Glomerular visceral epithelial cell (primary cell): ENCODE data around the gene CHERP.
"Not testable (repeated sequence)": the region's sequence is repeated elsewhere in the genome, so short reads cannot be mapped to it uniquely, and the experiment has no call there.

Experiments
- DNase-seq: peaks from one replicate; pipeline ENCODE4 v3.0.0-alpha.2; 2016; ENCODE audit errors: extremely low spot score

CHERP gene

DNA sequence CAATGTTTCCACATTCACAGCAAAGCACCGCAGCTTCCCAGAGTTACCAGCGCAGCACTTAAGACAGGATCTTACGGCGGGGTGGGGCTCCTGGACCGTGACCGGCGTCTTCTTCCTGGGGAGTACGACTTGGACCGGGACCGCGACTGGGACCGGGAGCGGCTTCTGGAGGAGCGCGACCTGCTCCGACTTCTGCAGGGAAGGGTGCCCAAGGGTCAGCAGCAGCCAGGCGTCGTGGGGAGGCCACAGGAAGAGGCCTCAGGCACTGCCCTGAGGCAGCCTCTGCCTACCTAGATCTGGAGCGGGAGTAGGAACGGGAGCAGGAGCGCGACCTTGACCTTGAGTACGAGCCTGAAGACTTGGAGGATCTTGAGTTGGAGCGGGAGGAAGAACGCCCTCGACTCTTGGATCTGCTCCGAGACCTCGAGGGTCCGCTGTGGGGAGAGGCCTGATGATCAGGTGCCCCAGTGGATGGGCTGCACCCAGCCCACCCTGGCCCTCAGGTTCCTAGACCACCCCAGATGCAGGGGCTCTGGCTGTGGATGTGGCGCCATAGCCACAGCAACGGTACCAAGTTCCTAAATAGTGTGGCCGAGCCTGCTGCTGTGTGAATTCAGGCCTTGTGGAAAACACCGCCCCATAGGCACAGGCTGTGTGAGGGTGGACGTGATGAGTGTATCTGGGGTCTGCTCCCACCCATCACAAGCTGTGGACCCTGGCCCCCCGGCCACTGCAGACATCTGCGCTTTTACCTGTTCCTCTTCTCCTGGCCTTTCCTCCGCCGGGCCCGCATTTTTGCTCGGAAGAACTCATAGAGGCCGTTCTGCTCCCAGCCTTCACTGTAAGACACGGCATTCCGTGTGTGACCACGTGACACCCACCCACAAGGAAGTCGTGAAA lies 21.9 kb downstream of the CHERP start:
- no peak for DNase-seq

DNA sequence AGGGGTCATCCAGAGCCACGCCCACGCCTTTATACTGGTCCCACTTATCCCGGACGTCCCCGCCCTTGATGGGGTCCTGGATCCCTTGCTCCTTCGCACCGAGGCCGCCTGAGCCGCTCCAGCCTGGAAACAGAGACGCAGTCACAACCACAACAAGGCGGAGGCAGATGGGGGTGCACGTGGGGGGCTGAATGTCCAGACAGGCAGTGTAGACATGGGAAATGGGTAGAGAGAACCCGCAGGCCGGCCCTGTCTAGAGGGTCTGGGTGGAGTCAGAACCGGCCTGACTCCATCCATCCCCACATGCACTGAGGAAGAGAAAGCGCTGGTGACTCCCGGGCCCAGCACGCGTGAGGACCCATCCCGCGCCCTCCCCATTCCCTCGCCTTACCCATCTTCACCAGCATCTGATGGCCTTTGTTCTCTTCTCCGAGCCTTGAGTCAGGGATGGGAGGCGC lies 23.0 kb downstream of the CHERP start:
- DNase-seq: no peak

DNA sequence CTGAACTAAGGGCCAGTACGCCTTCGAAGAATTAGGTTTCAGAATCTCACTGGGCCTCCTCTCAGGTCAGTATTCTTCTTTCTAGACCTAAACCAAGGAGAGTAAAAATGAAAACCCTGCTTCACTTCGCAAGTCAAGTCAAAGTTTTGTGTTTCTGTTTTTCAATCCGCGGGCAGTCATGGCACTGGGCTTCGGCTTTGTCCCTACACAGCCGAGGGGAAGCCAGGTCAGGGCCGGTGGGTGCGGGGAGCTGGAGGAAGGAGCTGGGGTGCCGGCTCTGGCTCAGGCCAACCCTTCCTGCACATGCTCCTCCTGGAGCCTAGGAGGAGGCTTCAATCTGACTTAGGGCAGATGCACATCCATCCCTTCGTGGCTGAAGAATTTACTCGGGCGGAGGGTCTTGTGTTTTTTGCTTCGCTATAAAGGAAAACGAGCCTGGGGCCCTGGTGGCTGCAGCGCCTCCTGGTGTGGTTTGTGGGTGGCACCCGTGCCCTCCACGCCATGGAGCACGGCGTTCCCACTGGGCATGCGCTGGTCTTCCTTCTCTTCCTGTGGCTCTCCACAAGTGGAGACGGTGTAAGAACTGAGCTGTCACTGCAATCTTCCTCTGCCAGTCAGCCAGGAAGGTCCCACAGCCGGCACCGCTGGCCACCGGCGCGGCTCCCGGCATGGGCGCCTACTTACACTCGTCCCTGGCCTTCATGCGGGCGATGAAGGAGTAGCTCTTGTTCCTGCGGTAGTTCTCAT lies 23.6 kb downstream of the CHERP start:
- no peak for DNase-seq

DNA sequence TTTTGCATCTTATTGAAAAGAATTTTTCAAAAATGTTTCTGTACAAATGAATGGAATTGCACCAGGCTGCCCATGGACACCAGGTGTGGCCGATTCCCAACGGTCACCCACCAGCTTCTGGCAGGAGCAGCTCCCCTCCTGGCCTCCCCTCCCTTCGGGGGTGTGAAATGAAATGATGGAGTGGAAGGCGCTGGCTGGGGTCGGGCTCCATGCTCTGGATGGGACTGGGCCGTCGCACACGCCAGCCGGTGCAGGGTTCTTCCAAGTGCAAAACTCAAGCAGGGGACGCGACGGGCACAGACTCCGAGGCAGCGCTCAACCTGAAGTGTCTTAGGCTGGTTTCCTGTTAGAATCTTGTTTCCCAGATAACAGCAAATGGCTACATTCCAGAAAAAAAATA lies 24.2 kb downstream of the CHERP start:
- DNase-seq: no peak

DNA sequence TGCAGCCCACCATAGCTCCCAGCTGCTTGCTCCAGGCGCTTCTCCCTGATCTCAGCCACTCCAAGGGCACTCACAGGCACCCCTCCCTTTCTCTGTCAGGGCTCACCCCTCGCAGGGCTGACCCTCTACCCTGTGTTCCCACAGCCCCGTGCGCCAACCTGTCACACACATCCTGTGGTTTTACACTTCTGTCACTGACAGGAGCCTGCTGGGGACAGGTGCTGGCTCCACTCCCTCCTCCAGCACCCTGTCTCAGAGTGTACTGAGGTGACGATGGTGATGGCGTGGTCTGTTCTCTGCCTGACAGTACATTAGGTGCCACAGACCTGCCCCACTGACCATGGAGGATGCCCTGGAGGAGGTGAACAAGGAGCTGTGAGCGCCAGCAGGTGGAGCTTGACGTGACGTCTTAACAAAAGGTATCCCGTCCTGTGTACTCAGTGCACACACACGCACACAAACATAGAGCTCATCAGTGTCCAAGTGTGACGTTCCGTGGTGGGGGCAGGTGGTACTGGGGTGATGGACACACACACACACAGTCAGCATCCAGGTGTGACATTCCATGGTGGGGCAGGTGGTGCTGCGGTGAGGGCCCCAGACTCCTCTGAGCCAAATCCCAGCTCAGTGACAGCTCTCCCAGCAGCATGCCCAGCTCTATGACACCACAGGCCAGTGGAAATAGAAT lies 25.2 kb downstream of the CHERP start:
- DNase-seq: no peak

DNA sequence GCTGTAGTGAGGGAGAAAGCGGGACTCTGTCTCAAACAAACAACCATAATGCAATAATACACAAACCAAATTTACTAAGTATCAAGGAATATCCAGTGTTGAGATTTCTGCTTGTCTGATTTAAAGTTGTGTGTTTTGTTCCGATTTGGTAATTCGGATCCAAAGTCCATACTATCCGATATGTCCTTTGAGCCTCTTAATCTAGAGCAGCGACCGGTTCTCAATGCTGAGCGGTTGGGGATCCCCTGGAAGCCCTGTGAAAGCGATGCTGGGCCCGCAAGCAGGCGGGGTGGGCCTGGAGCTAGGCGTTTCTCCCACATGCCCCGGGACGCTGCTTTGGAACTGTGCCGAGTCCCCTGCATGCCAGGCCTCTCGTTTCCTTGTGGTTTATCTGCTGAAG lies 25.9 kb downstream of the CHERP start:
- no peak for DNase-seq

DNA sequence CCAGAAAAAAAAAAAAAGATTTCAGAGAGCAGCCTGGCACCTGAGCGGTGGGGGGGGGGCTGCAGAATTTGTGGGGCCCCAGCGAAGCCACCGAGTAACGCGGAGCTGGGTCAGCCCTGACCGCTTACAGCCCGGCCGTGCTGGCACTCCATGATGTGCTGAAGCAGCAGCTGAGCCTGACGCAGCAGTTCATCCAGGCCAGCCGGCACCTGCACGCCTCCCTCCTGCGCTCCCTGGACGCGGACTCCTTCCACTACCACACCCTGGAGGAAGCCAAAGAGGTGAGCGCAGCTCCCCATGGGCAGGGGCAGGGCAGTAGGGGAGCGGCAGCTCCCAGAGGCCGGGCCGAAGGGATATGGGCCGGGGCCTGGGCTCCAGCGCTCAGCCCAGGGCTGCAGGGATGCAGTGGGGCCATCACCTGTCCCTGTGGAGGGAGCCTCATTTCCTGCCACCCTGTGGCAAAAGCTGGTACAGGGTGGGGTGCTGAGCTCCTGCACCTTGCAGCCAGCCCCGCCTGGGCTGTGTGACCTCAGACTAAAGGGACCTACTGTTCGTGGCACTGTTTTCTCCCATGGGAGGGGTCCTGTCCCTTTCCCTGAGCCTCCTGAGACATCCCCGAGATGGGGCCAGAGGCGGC lies 27.7 kb downstream of the CHERP start:
- DNase-seq: no peak

DNA sequence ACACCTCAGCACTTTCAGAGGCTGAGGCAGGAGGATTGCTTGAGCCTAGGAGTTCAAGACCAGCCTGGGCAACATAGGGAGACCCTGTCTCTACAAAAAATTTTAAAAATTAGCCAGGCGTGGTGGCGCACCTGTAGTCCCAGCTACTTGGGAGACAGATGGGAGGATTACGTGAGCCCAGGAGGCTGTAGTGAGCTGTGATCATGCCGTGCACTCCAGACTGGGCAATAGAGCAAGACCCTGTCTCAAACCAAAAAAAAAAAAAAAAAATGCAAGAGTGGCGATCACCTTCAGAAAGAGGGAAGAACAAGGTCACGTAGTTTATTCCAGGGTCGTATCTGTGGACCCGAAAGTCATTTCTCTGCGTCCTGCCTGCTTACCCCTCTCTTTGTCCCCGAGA lies 29.6 kb downstream of the CHERP start:
- DNase-seq: not testable (repeated sequence)

DNA sequence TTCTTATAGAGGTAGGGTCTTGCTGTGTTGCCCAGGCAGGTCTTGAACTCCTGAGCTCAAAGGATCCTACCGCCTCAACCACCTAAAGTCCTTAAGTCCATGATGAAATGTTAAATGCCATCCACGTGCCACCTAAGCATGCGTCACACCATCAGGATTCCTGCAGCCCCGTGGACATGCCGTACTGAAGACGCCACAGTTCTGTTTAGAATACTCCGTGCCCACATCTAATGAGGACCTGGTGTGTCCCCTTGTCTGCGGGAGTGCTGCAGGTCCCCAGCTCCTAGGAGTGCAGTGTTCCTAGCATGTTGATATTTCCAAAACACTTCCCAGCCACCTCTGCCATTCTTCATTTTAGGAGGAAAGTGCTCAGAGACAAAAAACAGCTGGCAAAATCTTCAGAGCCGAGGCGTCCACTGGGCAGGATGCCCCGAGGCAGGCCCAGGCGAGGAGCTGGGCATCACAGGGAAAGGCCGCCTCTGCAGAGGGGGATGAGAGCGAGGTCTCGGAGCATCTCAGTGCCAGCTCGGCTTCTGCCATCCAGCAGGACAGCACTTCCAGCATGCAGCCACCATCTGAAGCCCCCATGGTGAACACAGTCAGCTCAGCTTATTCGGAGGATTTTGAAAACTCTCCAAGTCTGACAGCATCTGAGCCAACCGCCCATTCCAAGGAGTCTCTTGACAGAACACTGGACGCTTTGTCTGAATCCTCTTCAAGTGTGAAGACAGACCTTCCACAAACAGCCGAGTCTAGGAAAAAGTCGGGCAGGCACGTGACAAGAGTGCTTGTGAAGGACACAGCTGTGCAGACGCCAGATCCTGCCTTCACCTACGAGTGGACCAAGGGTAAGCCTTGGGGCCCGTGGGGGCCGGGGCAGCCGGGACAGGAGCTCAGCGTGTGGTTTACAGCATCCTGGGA lies 32.8 kb downstream of the CHERP start:
- DNase-seq: no peak

DNA sequence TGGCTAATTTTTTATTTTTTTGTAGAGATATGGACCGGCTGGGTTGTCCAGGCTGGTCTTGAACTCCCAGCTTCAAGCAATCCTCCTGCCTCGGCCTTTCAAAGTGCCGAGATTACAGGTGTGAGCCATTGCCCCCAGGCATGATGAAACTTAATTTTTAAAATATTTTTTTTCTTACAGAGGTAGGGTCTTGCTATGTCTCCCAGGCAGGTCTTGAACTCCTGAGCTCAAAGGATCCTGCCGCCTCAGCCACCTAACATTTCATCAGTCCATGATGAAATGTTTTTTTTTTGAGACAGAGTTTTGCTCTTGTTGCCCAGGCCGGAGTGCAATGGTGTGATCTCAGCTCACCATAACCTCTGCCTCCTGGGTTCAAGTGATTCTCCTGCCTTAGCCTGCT lies 33.7 kb downstream of the CHERP start:
- no peak for DNase-seq

DNA sequence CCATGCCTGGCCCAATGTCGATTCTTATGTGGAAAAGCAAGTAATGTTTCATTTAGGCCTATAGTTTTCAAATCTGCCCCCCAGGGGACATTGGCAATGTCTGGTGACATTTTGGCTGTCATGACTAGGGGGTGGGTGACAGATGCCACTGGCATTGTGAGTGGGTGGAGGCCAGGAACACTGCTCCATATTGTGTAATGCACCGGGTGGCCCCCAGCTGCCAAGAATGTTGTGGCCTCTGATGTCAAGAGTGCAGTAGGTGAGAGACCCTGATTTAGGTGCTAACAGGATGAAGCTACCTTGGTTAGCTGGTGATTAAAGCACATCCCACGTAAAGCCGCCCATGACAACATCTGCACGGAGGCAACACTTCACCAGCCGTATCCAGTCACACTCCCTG lies 35.3 kb downstream of the CHERP start:
- DNase-seq: no peak

DNA sequence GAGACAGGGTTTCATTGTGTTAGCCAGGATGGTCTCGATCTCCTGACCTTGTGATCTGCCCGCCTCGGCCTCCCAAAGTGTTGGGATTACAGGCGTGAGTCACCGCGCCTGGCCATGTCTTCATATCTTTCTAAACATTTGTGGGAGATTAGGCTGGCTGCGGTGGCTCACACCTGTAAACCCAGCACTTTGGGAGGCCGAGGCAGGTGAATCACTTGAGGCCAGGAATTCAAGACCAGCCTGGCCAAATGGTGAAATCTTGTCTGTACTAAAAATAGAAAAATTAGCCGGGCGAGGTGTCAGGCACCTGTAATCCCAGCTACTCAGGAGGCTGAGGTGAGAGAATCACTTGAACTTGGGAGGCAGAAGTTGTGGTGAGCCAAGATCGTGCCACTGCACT lies 36.1 kb downstream of the CHERP start:
- not testable (repeated sequence) for DNase-seq

DNA sequence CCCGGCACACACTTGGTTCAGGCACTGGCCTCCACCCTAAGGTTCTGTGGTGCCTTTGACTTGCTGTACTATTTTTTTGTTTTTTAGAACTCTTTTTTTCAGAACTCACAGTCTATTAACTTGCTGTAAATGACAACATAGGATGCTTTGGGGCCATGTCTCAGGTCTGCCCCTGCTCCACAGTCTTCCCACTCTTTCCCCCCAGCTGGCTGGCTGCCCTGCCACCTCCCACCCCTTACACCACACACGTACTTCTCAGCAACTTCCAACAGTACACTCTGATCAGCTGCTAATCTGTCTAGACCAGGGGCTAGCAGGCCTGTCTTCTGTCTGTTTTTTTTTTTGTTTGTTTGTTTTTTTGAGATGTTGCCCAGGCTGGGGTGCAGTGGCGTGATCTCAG lies 38.0 kb downstream of the CHERP start:
- no peak for DNase-seq

DNA sequence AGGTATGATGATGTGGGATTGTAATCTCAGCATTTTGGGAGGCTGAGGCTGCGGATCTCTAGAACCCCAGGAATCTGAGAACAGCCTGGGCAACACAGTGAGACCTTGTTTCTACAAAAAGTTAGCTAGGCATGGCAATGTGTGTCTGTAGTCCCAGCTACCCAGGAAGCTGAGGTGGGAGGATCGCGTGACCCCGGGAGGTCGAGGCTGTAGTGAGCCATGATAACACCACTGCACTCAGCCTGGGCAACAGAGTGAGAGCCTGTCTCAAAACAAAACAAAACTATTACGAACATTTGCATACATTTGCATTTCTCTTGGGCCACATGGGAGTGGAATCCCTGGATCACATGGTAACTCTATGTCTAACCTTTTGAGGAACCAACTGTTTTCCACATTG lies 44.4 kb downstream of the CHERP start:
- DNase-seq: no peak

DNA sequence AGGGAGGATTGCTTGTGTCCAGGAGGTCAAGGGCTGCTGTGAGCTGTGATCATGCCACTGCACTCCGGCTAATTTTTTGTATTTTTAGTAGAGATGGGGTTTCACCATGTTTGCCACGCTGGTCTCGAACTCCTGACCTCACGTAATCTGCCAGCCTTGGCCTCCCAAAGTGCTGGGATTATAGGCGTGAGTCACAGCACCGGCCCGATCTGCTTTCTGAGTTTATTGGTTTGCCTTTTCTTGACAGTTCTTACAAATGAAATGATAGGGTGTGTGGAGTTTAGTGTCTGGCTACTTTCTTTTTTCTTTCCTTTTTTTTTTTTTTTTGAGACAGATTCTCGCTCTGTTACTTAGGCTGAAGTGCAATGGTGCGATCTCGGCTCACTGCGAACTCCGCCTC lies 45.2 kb downstream of the CHERP start:
- DNase-seq: no peak

DNA sequence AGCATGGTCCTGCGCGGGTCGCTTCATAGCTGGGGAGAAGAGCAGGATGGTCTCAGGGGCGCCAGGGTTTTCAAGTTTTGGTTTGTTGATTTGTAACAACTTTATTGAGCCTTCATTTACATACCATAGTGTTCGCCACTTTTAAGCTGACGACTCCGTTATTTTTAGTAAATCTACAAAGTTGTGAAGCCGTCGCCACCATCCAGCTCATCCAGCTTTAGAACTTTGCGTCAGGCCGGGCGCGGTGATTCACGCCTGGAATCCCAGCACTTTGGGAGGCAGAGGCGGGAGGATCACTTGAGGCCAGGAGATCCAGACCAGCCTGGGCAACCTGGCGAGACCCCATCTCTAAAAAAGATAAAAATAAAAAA lies 45.6 kb downstream of the CHERP start:
- peak; percentile 33 for DNase-seq

DNA sequence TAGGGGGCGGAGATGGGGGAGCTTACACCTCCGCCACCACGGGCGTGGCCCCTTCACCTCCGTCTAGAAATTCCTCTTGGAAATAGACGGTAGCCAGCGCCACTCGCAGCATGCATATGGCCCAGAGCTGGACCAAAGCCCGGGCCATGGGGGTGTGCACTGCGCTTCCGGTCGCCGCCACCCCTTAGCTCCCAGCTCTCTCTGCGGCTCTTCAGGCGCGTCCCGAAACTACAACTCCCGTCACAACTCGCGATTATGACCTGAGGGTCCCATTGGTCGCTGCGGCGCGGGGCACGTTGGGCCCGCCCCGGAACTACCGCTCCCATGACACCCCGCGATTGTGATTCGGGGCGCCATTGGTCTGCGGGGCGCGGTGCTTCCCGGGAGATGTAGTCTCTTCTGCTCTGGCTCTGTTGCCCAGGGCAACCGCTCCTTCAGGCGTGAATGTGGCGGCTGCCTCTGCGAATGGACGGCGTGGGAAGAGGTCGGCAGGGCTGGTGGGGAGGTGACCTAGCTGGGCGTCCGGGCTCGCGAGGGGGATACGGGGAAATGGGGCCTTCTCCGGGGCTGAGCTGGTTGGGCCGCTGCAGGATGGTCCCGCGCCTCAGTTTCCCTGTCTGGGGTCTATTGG lies 46.1 kb downstream of the CHERP start, which contains the start of the genes C19orf44 and CALR3:
Gene C19orf44 (plus strand): TSS at position 413 of the 631 bp plus-strand sequence. CDS start 4,399 bp downstream, outside the sequence.
Gene CALR3 (minus strand): TSS at position 186 of the 631 bp plus-strand sequence. CDS start 38 bp downstream, at position 148.
- peak; percentile 99 for DNase-seq

DNA sequence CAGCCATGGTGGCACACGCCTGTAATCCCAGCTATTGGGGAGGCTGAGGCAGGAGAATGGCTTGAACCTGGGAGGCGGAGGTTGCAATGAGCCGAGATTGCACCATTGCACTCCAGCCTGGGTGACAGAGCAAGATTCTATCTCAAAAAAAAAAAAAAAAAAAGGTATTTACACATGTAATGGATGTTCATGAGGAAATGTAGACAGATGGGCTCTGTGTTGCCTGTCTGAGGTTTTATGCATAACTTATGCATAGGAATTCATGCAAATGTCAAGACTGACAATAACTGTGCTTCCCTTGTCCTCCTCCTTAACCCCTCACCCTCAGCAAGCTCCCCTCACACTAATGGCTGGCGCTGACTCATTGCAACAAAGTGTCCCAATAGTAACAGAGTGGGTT lies 55.8 kb downstream of the CHERP start:
- DNase-seq: not testable (repeated sequence)

DNA sequence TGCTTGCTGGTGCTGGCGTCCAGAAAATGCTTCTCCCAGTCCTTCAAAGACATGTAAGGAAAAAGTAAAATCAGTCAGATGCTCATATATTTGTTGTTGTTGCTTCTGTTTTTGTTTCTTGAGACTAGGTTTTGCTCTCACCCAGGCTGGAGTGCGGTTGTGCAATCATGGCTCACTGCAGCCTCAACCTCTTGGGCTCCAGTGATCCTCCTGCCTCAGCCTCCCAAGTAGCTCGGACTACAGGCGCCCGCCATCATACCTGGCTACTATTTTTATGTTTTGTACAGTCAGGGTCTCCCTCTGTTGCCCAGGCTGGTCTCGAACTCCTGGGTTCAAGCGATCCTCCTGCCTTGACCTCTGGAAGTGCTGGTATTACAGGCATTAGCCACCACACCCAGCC lies 59.5 kb downstream of the CHERP start:
- DNase-seq: no peak

DNA sequence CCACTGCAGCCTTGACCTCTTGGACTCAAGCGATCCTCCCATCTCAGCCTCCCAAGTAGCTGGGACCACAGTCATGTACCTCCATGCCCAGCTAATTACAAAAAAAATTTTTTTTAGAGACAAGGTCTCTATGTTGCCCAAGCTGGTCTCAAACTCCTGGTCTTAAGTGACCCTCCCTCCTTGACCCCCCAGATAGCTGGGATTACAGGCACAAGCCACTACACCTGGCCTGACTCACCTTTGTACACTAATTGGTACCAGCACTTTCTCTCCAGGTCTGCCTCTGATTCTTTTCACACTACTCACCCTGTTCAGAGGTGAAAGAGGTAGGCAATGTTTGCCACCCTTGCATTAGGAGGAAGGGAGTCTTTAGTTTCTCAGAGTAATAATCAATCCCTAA lies 64.9 kb downstream of the CHERP start:
- no peak for DNase-seq
